GM18907 (cell line): ENCODE measurements around the gene C1QL1.

Experiments used
- ATAC-seq: cut with Tn5 transposase; IDR thresholded peaks from one replicate; pipeline ENCODE4 v1.9.1; 2021; ENCODE audit warnings: mild to moderate bottlenecking, moderate library complexity; ENCODE audit not compliant: unreplicated experiment

The C1QL1 gene

GRCh38 chr17:44915862-44916780 is 52.0 kb downstream of the C1QL1 start:
- ATAC-seq = no peak

- no peak for ATAC-seq
Measured at GRCh38 chr17:44915321-44915726, 52.8 kb downstream of the C1QL1 start, which contains the start of gene GFAP. TSS of gene GFAP (minus strand) at chr17:44915500. CDS start at chr17:44915486, 14 bp downstream.

GRCh38 chr17:44914698-44915271 is 53.3 kb downstream of the C1QL1 start:
- no peak for ATAC-seq

- ATAC-seq = no peak
Measured at GRCh38 chr17:44914148-44914547, 54.0 kb downstream of the C1QL1 start.

- ATAC-seq = no peak
Measured at GRCh38 chr17:44913676-44914075, 54.4 kb downstream of the C1QL1 start.

- ATAC-seq = no peak
Measured at GRCh38 chr17:44912763-44913544, 55.1 kb downstream of the C1QL1 start.

- ATAC-seq = no peak
Measured at GRCh38 chr17:44911133-44912001, 56.7 kb downstream of the C1QL1 start.

GRCh38 chr17:44910231-44911106 is 57.6 kb downstream of the C1QL1 start:
- no peak for ATAC-seq
